T-helper 17 cell (primary cell): ENCODE data around the gene PSPH. TPM values are rescaled to one million over a fixed set of nuclear protein-coding genes. Genes with fewer than 3 reads are reported as not detected.
A peak's percentile ranks its signal among the peaks of the same experiment; 100 is the strongest.

Experiments used
- ATAC-seq: fragments of 150-1000 bp; cut with Tn5 transposase; 2 replicates; pipeline ENCODE4 v1.10.0; 2021; ENCODE audit warnings: mild to moderate bottlenecking, moderate library complexity
- DNase-seq, 3 donors: peaks; one replicate each; pipeline versions ENCODE4 v3.0.0 to v3.0.0-alpha.2; 2020 to 2021
- H3K9me3 ChIP-seq: one replicate; pipeline ENCODE4 v1.7.0; 2013; ENCODE audit warnings: low read length, mild to moderate bottlenecking; ENCODE audit not compliant: control insufficient read depth, poor library complexity, severe bottlenecking
- H3K27ac Mint-ChIP-seq: one replicate; pipeline ENCODE4 v1.8.0; 2022; ENCODE audit warnings: mild to moderate bottlenecking, moderate library complexity, mixed read lengths
- H3K27me3 Mint-ChIP-seq: one replicate; pipeline ENCODE4 v1.8.0; 2022; ENCODE audit warnings: mixed read lengths
- H3K36me3 Mint-ChIP-seq: one replicate; pipeline ENCODE4 v1.8.0; 2022; ENCODE audit warnings: low read depth, mixed read lengths
- H3K4me1 Mint-ChIP-seq: one replicate; pipeline ENCODE4 v1.8.0; 2022; ENCODE audit warnings: mild to moderate bottlenecking, mixed read lengths
- H3K4me3 Mint-ChIP-seq: one replicate; pipeline ENCODE4 v1.8.0; 2022; ENCODE audit warnings: mild to moderate bottlenecking, moderate library complexity, mixed read lengths
- total RNA-seq, 4 donors: library from RNA in 2 of 4; stranded (reverse) in 2 of 4; gene quantifications; one replicate each; pipeline ENCODE4 v1.2.3 and lab custom pipeline; 2022 to 2026

The PSPH gene
- total RNA-seq, 2 donors from 2014 or later: 1.4 to 2.4 TPM

DNA sequence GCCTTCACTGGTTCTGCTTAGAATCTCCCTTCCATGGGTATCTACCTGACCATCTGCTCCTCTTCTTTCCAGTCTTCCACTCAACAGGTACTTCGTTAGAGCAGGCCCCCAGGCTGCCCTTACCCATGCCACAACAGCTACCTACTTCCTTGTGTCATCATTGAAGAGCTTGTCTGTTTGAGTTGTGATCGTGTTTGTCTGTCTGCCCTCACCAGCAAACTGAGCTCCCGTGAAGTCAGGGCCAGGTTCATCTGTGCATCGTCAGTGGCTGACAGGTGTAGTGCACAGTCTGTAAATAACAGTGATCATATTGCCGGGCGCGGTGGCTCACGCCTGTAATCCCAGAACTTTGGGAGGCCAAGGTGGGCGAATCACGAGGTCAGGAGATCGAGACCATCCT lies 81.9 kb downstream of the PSPH start:
- peaks cover 7% of the 10 kb centered on the region for H3K36me3 Mint-ChIP-seq
- peaks cover 24% of the 10 kb centered on the region for H3K4me1 Mint-ChIP-seq
- peak overlapping the region; percentile 39 for H3K27ac Mint-ChIP-seq
- H3K9me3 ChIP-seq: no peaks in the 10 kb centered on the region
- H3K4me3 Mint-ChIP-seq: peak overlapping the region; percentile 25
- DNase-seq (no peak), ATAC-seq (no peak)
- no peaks in the 10 kb centered on the region for H3K27me3 Mint-ChIP-seq

DNA sequence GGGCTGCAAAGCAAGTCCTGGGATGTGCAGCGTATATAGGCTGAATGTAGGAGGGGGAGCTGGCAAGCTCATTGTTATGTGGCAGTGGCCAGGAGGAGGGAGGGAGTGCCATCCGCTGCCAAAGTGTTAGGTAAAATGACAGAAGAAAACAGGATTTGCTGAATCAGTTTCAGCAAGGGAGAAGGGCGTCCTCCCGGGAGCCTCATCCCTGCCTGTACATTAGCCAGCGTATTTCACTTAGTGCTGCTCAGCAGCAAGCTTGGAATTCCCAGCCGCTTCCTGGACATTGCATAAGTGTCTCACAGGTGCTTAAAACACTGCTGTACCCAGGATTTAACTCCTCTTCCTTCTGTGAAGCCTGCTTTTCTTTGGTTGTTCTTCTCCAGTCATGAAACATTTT lies 84.4 kb downstream of the PSPH start:
- Mint-ChIP-seq H3K4me1 (peaks cover 35% of the 10 kb centered on the region), H3K4me3 (peak overlapping the region; percentile 86), H3K36me3 (peaks cover 7% of the 10 kb centered on the region), H3K27ac (peak overlapping the region; percentile 9), H3K27me3 (no peaks in the 10 kb centered on the region)
- ATAC-seq (no peak), DNase-seq (no peak)
- no peaks in the 10 kb centered on the region for H3K9me3 ChIP-seq

DNA sequence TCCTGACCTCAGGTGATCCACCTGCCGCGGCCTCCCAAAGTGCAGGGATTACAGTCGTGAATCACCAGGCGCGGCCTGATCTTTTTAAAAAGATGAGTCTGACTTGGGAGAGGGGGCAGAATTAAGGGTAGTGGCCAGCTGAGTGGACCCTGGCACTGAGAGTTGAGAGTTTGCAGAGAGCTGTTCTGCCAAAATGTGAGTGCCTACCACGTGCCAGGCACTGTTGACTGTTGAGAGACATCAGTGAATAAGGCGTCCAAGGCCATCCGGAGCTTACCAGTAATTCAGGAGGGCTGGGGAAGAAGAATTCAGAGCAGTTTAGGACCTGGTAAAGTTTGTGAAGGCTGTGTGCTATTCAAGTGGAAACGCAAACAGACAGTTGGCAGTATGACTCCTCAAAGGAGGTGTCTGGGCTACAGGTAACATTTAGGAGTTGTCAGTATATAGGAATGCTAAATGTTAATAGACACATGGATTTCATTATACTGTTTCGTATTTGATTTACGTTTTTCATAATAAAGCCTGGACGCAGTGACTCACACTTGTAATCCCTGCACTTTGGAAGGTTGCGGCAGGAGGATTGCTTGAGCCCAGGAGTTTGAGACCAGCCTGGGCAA lies 85.3 kb downstream of the PSPH start:
- H3K27ac Mint-ChIP-seq: peak overlapping the region; percentile 9
- H3K4me3 Mint-ChIP-seq: peak overlapping the region; percentile 49
- H3K36me3 Mint-ChIP-seq: peaks cover 7% of the 10 kb centered on the region
- ATAC-seq (no peak), DNase-seq (no peak)
- peaks cover 31% of the 10 kb centered on the region for H3K4me1 Mint-ChIP-seq
- no peaks in the 10 kb centered on the region for H3K27me3 Mint-ChIP-seq
- H3K9me3 ChIP-seq: no peaks in the 10 kb centered on the region

DNA sequence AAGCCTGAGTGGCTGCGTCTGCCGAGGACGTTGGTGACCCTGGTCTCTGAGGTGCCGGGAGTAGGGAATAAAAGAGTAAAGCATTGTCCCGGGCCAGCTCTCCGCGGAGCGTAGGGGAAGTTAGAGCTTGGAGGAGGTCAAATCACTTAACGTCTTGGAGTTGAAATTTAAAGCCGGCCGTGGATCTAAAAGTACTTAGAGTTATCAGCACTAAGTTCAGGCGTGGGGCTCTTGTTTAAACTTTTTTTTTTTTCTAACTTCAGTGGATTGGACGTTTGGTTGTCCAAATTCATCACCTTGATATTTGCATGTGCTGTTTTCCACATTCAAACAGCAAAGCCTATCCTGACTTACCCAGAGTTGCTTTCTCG lies 86.2 kb downstream of the PSPH start:
- ATAC-seq (no peak), DNase-seq (no peak)
- H3K4me1 Mint-ChIP-seq: peaks cover 27% of the 10 kb centered on the region
- H3K27ac Mint-ChIP-seq: peak overlapping the region; percentile 9
- no peaks in the 10 kb centered on the region for H3K27me3 Mint-ChIP-seq
- H3K36me3 Mint-ChIP-seq: peaks cover 4% of the 10 kb centered on the region
- H3K4me3 Mint-ChIP-seq: peak overlapping the region; percentile 71
- H3K9me3 ChIP-seq: no peaks in the 10 kb centered on the region

DNA sequence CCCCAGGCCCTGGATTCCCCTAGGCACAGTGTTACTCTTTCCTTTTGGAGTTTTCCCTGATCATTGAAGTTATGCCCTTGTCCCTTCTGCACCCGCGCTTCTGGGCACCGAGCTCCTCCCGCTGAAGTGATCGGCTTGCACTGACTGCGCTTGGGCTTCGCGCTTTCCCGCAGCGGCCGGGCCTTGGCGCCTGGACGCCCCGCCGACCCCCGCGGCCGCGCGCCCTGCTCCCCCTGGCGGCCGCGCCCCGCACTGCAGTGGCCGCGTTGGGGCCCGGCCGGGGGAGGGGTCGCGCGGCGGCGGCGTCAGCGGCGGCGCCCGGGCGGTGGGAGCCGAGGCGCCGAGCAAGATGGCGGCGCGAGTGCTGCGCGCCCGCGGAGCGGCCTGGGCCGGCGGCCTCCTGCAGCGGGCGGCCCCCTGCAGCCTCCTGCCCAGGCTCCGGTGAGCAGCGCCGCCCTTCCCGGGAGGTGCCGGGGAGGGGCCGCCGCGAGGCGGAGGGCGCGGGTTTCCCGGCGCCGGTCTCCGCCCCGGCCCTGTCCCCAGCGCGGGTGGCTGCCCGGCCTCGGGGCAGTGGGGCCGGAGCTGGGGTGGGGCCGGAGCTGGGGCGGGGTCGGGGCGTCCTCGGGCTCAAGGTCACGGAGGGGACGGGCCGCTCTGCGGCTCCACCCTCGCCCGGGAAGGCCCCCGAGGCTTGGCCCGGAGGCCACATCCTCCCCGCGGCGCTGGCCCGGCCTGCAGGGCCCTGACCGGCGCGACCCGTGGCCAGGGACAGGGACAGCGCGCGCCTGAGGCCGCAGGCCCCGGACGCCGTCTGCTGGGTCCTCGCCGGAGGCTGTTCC lies 86.8 kb downstream of the PSPH start, which contains the start of gene NIPSNAP2:
NIPSNAP2 (plus strand) TSS at position 325 of the 839 bp plus-strand sequence; CDS start at position 350, 25 bp downstream.
- H3K4me3 Mint-ChIP-seq: peak within 1 kb of the TSS; percentile 81
- peaks cover 23% of the 10 kb centered on the region for H3K4me1 Mint-ChIP-seq
- peaks cover 2% of the 10 kb centered on the region for H3K36me3 Mint-ChIP-seq
- H3K27ac Mint-ChIP-seq: peak within 1 kb of the TSS; percentile 96
- peak; percentile 92 for ATAC-seq
- H3K27me3 Mint-ChIP-seq: no peaks in the 10 kb centered on the region
- DNase-seq: peak; percentile 57 to 77 (median 67)
- no peaks in the 10 kb centered on the region for H3K9me3 ChIP-seq

DNA sequence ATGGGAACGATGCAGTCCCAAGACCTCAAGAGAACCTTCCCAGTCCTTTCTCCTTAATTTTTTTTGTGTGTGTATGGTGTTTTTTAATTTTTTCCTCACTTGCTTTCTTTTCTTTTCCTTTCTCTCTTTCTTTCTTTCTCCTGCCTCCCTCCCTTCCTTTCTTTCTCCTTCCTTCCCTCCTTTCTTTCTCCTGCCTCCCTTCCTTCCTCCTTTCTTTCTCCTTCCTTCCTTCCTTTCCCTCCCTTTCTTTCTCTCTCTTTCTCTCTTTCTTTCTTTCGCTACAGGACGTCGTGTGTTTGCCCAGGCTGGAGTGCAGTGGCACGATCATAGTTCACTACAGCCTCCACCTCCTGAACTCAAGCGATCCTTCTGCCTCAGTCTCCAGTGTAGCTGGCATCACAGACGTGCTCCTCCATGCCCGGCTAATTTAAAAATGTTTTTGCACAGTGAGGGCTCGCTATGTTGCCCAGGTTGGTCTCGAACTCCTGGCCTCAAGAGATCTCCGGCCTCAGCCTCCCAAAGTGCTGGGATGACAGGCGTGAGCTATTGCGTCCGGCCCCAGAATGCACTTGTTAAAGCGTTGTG lies 87.6 kb downstream of the PSPH start:
- Mint-ChIP-seq H3K4me1 (peaks cover 17% of the 10 kb centered on the region), H3K4me3 (peak overlapping the region; percentile 81), H3K27ac (peak overlapping the region; percentile 96), H3K36me3 (peaks cover 2% of the 10 kb centered on the region), H3K27me3 (no peaks in the 10 kb centered on the region)
- no peak for DNase-seq
- no peaks in the 10 kb centered on the region for H3K9me3 ChIP-seq
- ATAC-seq: no peak

DNA sequence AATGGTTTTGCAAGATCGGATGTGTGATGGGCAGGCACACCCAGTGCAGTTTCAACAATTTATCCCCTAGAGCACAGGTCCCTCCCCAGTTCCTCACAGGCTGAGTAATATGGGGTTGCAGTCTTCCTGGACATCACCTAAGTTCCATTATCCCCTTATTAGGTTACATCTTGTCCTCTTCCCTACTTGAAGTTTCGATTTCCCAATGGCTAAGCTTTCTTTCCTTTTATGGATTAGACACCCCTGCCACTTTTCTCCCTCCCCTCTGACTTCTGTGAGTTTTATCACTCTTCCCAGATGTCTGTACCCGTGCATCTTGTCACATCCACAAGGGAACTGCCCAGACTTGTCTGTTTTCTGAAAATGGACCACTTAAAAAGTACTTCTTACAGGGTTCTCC lies 89.2 kb downstream of the PSPH start:
- no peak overlapping the region for H3K4me3 Mint-ChIP-seq
- ATAC-seq (no peak), DNase-seq (no peak)
- H3K9me3 ChIP-seq: no peaks in the 10 kb centered on the region
- H3K27ac Mint-ChIP-seq: peak overlapping the region; percentile 96
- H3K27me3 Mint-ChIP-seq: no peaks in the 10 kb centered on the region
- H3K4me1 Mint-ChIP-seq: peaks cover 15% of the 10 kb centered on the region
- H3K36me3 Mint-ChIP-seq: no peaks in the 10 kb centered on the region

Other genes with a start within 250 kb of the PSPH start
- gene SEPTIN14, start 188.7 kb downstream of the PSPH start, total RNA-seq: not detected
- 1 to 10 TPM; 2.4 to 4.3 TPM for gene ZNF713, start 164.0 kb downstream of the PSPH start, total RNA-seq
- gene MRPS17, start 99.6 kb downstream of the PSPH start, total RNA-seq: 1 to 10 TPM; 6.8 to 9.5 TPM
- gene NIPSNAP2, start 86.9 kb downstream of the PSPH start, total RNA-seq: 10 to 100 TPM; 32.7 to 42.5 TPM
- gene CCT6A, start 321 bp upstream of the PSPH start, total RNA-seq: 10 to 100 TPM; 43.4 to 58.4 TPM
- 100 to 1,000 TPM; 112 to 113 TPM for gene SUMF2, start 12.8 kb upstream of the PSPH start, total RNA-seq
- gene PHKG1, start 41.5 kb upstream of the PSPH start, total RNA-seq: 10 to 100 TPM in 1 of 2 donors, 1 to 10 TPM in 1; 6.2 to 10.1 TPM
- gene CHCHD2, start 55.0 kb upstream of the PSPH start, total RNA-seq: 100 to 1,000 TPM; 205 to 216 TPM
- not detected for gene NUPR2, start 65.0 kb upstream of the PSPH start, total RNA-seq